HEK293 (cell line): ENCODE results near the gene PROX1.

Experiments used
- PRDM1 ChIP-seq: fragments of 450-650 bp; formaldehyde crosslinking; IDR thresholded peaks from 2 replicates; pipeline ENCODE4; 2016; ENCODE audit warnings: missing biosample characterization, missing genetic modification characterization
- PRDM2 ChIP-seq: fragments of 450-650 bp; formaldehyde crosslinking; IDR thresholded peaks from 2 replicates; pipeline ENCODE4 v1.5.1; 2016; ENCODE audit warnings: missing biosample characterization, missing genetic modification characterization, borderline replicate concordance
- PRDM4 ChIP-seq: fragments of 450-650 bp; formaldehyde crosslinking; IDR thresholded peaks from 2 replicates; pipeline ENCODE4 v1.5.1; 2017; ENCODE audit warnings: missing biosample characterization, missing genetic modification characterization
- REPIN1 ChIP-seq: fragments of 450-650 bp; formaldehyde crosslinking; IDR thresholded peaks from 2 replicates; pipeline ENCODE4 v1.5.1; 2017; ENCODE audit warnings: missing biosample characterization, missing genetic modification characterization, low read depth
- SCRT1 ChIP-seq: fragments of 450-650 bp; formaldehyde crosslinking; IDR thresholded peaks from 2 replicates; pipeline ENCODE4 v1.5.1; 2016; ENCODE audit warnings: missing biosample characterization, missing genetic modification characterization, borderline replicate concordance
- SP2 ChIP-seq: fragments of 450-650 bp; formaldehyde crosslinking; IDR thresholded peaks from 2 replicates; pipeline ENCODE4 v1.5.1; 2016; ENCODE audit warnings: missing biosample characterization, missing genetic modification characterization
- SP3 ChIP-seq: fragments of 450-650 bp; formaldehyde crosslinking; IDR thresholded peaks from 2 replicates; pipeline ENCODE4 v1.5.1; 2016; ENCODE audit warnings: missing biosample characterization, missing genetic modification characterization
- YY2 ChIP-seq: fragments of 450-650 bp; formaldehyde crosslinking; IDR thresholded peaks from 2 replicates; pipeline ENCODE4 v1.5.1; 2016; ENCODE audit warnings: missing biosample characterization, missing genetic modification characterization
- ZNF132 ChIP-seq: fragments of 450-650 bp; formaldehyde crosslinking; IDR thresholded peaks from 2 replicates; pipeline ENCODE4 v1.5.1; 2017; ENCODE audit warnings: missing biosample characterization, missing genetic modification characterization, borderline replicate concordance
- ZNF148 ChIP-seq: fragments of 450-650 bp; formaldehyde crosslinking; IDR thresholded peaks from 2 replicates; pipeline ENCODE4 v1.5.0; 2017; ENCODE audit warnings: missing biosample characterization, missing genetic modification characterization, borderline replicate concordance
- ZNF169 ChIP-seq: fragments of 450-650 bp; formaldehyde crosslinking; IDR thresholded peaks from 2 replicates; pipeline ENCODE4 v1.5.1; 2016; ENCODE audit warnings: missing biosample characterization, missing genetic modification characterization
- ZNF214 ChIP-seq: fragments of 450-650 bp; formaldehyde crosslinking; IDR thresholded peaks from 2 replicates; pipeline ENCODE4 v1.5.1; 2017; ENCODE audit warnings: missing biosample characterization, mild to moderate bottlenecking, missing genetic modification characterization, borderline replicate concordance
- ZNF221 ChIP-seq: fragments of 450-650 bp; formaldehyde crosslinking; IDR thresholded peaks from 2 replicates; pipeline ENCODE4 v1.5.1; 2017; ENCODE audit warnings: missing biosample characterization, missing genetic modification characterization, borderline replicate concordance
- ZNF266 ChIP-seq: fragments of 450-650 bp; formaldehyde crosslinking; IDR thresholded peaks from 2 replicates; pipeline ENCODE4 v1.5.1; 2016; ENCODE audit warnings: missing biosample characterization, missing genetic modification characterization, low read depth
- ZNF311 ChIP-seq: fragments of 450-650 bp; formaldehyde crosslinking; IDR thresholded peaks from 2 replicates; pipeline ENCODE4 v1.5.1; 2017; ENCODE audit warnings: missing biosample characterization, missing genetic modification characterization, borderline replicate concordance
- ZNF335 ChIP-seq: fragments of 450-650 bp; formaldehyde crosslinking; conservative IDR thresholded peaks from 2 replicates; pipeline ENCODE4 v1.5.1; 2016; ENCODE audit warnings: missing biosample characterization, missing genetic modification characterization
- ZNF354C ChIP-seq: fragments of 450-650 bp; formaldehyde crosslinking; IDR thresholded peaks from 2 replicates; pipeline ENCODE4 v1.5.1; 2016; ENCODE audit warnings: missing biosample characterization, missing genetic modification characterization, low read depth, borderline replicate concordance
- ZNF585B ChIP-seq: fragments of 450-650 bp; formaldehyde crosslinking; IDR thresholded peaks from 2 replicates; pipeline ENCODE4 v1.5.1; 2016; ENCODE audit warnings: missing biosample characterization, missing genetic modification characterization
- ZNF596 ChIP-seq: fragments of 450-650 bp; IDR thresholded peaks from 2 replicates; pipeline ENCODE4 v1.5.0; 2018; ENCODE audit warnings: missing biosample characterization, mild to moderate bottlenecking, missing genetic modification characterization, moderate library complexity
- ZNF624 ChIP-seq: fragments of 450-650 bp; formaldehyde crosslinking; IDR thresholded peaks from 2 replicates; pipeline ENCODE4 v1.5.1; 2017; ENCODE audit warnings: missing biosample characterization, missing genetic modification characterization
- ZNF629 ChIP-seq: fragments of 450-650 bp; formaldehyde crosslinking; IDR thresholded peaks from 2 replicates; pipeline ENCODE4 v1.5.1; 2017; ENCODE audit warnings: missing biosample characterization, missing genetic modification characterization
- ZNF792 ChIP-seq: fragments of 450-650 bp; formaldehyde crosslinking; IDR thresholded peaks from 2 replicates; pipeline ENCODE4 v1.5.1; 2016; ENCODE audit warnings: missing biosample characterization, missing genetic modification characterization
- TF ChIP-seq, protein P1 (sequence below): fragments of 450-650 bp; formaldehyde crosslinking; IDR thresholded peaks from 2 replicates; pipeline ENCODE4 v1.5.1; 2017; ENCODE audit warnings: missing biosample characterization, missing genetic modification characterization
- TF ChIP-seq, protein P2 (sequence below): fragments of 450-650 bp; formaldehyde crosslinking; IDR thresholded peaks from 2 replicates; pipeline ENCODE4 v1.5.1; 2016; ENCODE audit warnings: missing biosample characterization, missing genetic modification characterization
- TF ChIP-seq, protein P3 (sequence below): fragments of 450-650 bp; formaldehyde crosslinking; IDR thresholded peaks from 2 replicates; pipeline ENCODE4 v1.5.1; 2016; ENCODE audit warnings: missing biosample characterization, missing genetic modification characterization

Gene PROX1

DNA sequence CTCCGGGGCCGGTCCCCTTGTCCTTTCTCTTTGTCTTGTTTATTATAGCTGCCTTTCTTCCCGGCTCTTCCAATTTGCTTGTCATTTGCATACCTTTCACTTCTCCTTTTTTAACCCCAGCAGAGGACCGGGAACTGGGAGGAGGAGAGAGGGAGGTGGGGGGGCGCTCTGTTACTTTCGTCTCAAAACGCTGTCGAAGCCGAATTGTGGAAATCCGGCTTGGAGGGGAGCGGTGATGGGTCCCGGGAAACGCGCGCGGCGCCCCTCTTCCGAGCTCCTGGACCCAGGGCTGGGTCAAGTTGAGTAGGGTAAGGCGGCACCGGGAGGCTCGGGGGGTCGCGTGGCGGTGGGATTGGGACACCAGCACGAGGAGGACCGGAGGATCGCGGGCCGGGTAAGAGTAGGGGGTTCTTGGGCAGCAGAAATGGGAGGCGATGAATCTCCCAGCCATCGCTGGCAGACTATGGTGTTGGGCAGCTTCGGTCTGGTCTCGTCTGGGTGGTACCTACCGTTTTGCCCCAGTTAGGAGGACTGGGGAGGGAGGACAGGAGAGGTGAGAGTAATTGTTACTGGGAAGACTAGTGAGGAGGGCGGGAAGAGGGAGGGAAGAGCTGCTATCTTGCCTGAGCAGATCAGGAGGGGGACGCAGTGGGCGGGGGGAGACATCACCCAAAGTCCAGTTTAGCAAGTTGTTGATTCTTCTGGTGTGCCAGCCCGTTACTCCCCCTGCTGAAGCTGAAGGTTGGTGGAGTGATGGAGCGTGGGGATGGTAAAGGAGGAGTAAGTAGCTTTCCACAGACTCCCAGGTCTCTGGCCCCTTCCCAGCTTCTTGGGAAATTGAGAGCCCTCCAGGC, 1.5 kb downstream of the PROX1 start (continued):
- no peak for TF ChIP-seq ZNF629
- no peak for TF ChIP-seq ZNF596 (tag by site-specific recombination)
- TF ChIP-seq SCRT1: no peak
- no peak for TF ChIP-seq ZNF311 (tag by site-specific recombination)
- no peak for TF ChIP-seq ZNF148 (tag by site-specific recombination)
- peak; percentile 89 for TF ChIP-seq ZNF335 (tag by site-specific recombination)
- no peak for TF ChIP-seq ZNF266 (tag by site-specific recombination)
- no peak for TF ChIP-seq ZNF354C
- no peak for TF ChIP-seq ZNF169 (tag by site-specific recombination)
- TF ChIP-seq YY2 (tag by site-specific recombination): no peak
- TF ChIP-seq ZNF221 (tag by site-specific recombination): no peak
- no peak for TF ChIP-seq ZNF792 (tag by site-specific recombination)
- TF ChIP-seq, protein P1, sequence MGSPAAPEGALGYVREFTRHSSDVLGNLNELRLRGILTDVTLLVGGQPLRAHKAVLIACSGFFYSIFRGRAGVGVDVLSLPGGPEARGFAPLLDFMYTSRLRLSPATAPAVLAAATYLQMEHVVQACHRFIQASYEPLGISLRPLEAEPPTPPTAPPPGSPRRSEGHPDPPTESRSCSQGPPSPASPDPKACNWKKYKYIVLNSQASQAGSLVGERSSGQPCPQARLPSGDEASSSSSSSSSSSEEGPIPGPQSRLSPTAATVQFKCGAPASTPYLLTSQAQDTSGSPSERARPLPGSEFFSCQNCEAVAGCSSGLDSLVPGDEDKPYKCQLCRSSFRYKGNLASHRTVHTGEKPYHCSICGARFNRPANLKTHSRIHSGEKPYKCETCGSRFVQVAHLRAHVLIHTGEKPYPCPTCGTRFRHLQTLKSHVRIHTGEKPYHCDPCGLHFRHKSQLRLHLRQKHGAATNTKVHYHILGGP (tag by site-specific recombination): no peak
- TF ChIP-seq ZNF624 (tag by site-specific recombination): no peak
- TF ChIP-seq SP3 (tag by site-specific recombination): peak; percentile 77
- TF ChIP-seq SP2 (tag by site-specific recombination): peak; percentile 73
- no peak for TF ChIP-seq PRDM4
- TF ChIP-seq REPIN1 (tag by site-specific recombination): no peak
- TF ChIP-seq PRDM1 (tag by site-specific recombination): 0 out of 2 replicates have a peak, but pooled peaks have one; percentile 20
- no peak for TF ChIP-seq ZNF132 (tag by site-specific recombination)
- TF ChIP-seq PRDM2 (tag by site-specific recombination): no peak
- TF ChIP-seq, protein P2, sequence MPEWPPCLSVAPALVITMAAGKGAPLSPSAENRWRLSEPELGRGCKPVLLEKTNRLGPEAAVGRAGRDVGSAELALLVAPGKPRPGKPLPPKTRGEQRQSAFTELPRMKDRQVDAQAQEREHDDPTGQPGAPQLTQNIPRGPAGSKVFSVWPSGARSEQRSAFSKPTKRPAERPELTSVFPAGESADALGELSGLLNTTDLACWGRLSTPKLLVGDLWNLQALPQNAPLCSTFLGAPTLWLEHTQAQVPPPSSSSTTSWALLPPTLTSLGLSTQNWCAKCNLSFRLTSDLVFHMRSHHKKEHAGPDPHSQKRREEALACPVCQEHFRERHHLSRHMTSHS (tag by site-specific recombination): no peak
- TF ChIP-seq ZNF214 (tag by site-specific recombination): no peak
- TF ChIP-seq, protein P3, sequence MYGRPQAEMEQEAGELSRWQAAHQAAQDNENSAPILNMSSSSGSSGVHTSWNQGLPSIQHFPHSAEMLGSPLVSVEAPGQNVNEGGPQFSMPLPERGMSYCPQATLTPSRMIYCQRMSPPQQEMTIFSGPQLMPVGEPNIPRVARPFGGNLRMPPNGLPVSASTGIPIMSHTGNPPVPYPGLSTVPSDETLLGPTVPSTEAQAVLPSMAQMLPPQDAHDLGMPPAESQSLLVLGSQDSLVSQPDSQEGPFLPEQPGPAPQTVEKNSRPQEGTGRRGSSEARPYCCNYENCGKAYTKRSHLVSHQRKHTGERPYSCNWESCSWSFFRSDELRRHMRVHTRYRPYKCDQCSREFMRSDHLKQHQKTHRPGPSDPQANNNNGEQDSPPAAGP (tag by site-specific recombination): peak; percentile 59; the same call in 1 of the 2 replicates
- no peak for TF ChIP-seq ZNF585B (tag by site-specific recombination)
